GM19452 (cell line): ENCODE measurements around the gene SEMA4C.
"Not testable (repeated sequence)": the region's sequence is repeated elsewhere in the genome, so short reads cannot be mapped to it uniquely, and the experiment has no call there.

Experiments
- ATAC-seq: cut with Tn5 transposase; IDR thresholded peaks from one replicate; pipeline ENCODE4 v1.9.1; 2021; ENCODE audit not compliant: unreplicated experiment

Gene SEMA4C

GRCh38 chr2:96866986-96867755, 2.7 kb downstream of the SEMA4C start:
- no peak for ATAC-seq

GRCh38 chr2:96866586-96866985, 3.3 kb downstream of the SEMA4C start:
- ATAC-seq = no peak

GRCh38 chr2:96866149-96866548, 3.7 kb downstream of the SEMA4C start:
- ATAC-seq = no peak

- ATAC-seq = no peak
Observed at GRCh38 chr2:96865654-96866053, 4.2 kb downstream of the SEMA4C start.

- no peak for ATAC-seq
Observed at GRCh38 chr2:96864343-96865091, 5.4 kb downstream of the SEMA4C start.

GRCh38 chr2:96863575-96864342, 6.1 kb downstream of the SEMA4C start:
- no peak for ATAC-seq

GRCh38 chr2:96863056-96863455, 6.8 kb downstream of the SEMA4C start:
- not testable (repeated sequence) for ATAC-seq

GRCh38 chr2:96861074-96861473, 8.8 kb downstream of the SEMA4C start:
- ATAC-seq = no peak

- ATAC-seq = no peak
Observed at GRCh38 chr2:96860065-96861029, 9.5 kb downstream of the SEMA4C start.

GRCh38 chr2:96859681-96860064, 10.2 kb downstream of the SEMA4C start:
- ATAC-seq = no peak

GRCh38 chr2:96859099-96859649, 10.7 kb downstream of the SEMA4C start:
- no peak for ATAC-seq

- ATAC-seq = peak; percentile 93
Observed at GRCh38 chr2:96857667-96858372, 12.1 kb downstream of the SEMA4C start, which contains the start of gene ANKRD39. ANKRD39 (minus strand) TSS chr2:96858016; CDS start chr2:96857987, 29 bp downstream.

- ATAC-seq = no peak
Observed at GRCh38 chr2:96856776-96857666, 12.9 kb downstream of the SEMA4C start.

- no peak for ATAC-seq
Observed at GRCh38 chr2:96853321-96853720, 16.6 kb downstream of the SEMA4C start.

GRCh38 chr2:96852667-96853066, 17.2 kb downstream of the SEMA4C start:
- no peak for ATAC-seq

GRCh38 chr2:96848264-96848663, 21.6 kb downstream of the SEMA4C start:
- no peak for ATAC-seq

GRCh38 chr2:96847586-96847985, 22.3 kb downstream of the SEMA4C start:
- no peak for ATAC-seq

GRCh38 chr2:96846825-96847224, 23.1 kb downstream of the SEMA4C start:
- no peak for ATAC-seq
